KMS-11 (cell line): ENCODE results near the gene KCND3.

Experiments
- H2AFZ ChIP-seq: fragments of 200-600 bp; sonication (generic); 2 replicates; pipeline ENCODE4 v1.6.1; 2016; ENCODE audit warnings: antibody characterized with exemption, mixed run types, low read depth
- H3K27ac ChIP-seq: fragments of 200-600 bp; sonication (generic); 2 replicates; pipeline ENCODE4 v1.6.1; 2016; ENCODE audit warnings: mild to moderate bottlenecking, mixed run types
- H3K27me3 ChIP-seq: fragments of 200-600 bp; sonication (generic); 2 replicates; pipeline ENCODE4 v1.6.1; 2017; ENCODE audit warnings: mild to moderate bottlenecking, low read depth, mixed run types, moderate library complexity; ENCODE audit not compliant: insufficient read depth
- H3K36me3 ChIP-seq: fragments of 200-600 bp; sonication (generic); 2 replicates; pipeline ENCODE4 v1.6.1; 2017; ENCODE audit warnings: mild to moderate bottlenecking, mixed run types; ENCODE audit not compliant: insufficient read depth
- H3K4me1 ChIP-seq: fragments of 200-600 bp; sonication (generic); 2 replicates; pipeline ENCODE4 v1.6.1; 2016; ENCODE audit warnings: mild to moderate bottlenecking, low read depth, mixed run types; ENCODE audit not compliant: poor library complexity, severe bottlenecking
- H3K4me2 ChIP-seq: fragments of 200-600 bp; sonication (generic); 2 replicates; pipeline ENCODE4 v1.7.0; 2016; ENCODE audit warnings: mild to moderate bottlenecking, mixed run types
- H3K4me3 ChIP-seq: fragments of 200-600 bp; sonication (generic); IDR thresholded peaks from 2 replicates; pipeline ENCODE4 v1.6.1; 2017; ENCODE audit warnings: low read depth, low read length, mixed read lengths; ENCODE audit not compliant: insufficient read depth
- H3K79me2 ChIP-seq: fragments of 200-600 bp; sonication (generic); 2 replicates; pipeline ENCODE4 v1.6.1; 2016; ENCODE audit warnings: low read depth, mixed run types; ENCODE audit not compliant: insufficient read depth
- H3K9ac ChIP-seq: fragments of 200-600 bp; sonication (generic); 2 replicates; pipeline ENCODE4 v1.6.1; 2016; ENCODE audit warnings: mild to moderate bottlenecking, mixed run types
- H4K20me1 ChIP-seq: fragments of 200-600 bp; sonication (generic); 2 replicates; pipeline ENCODE4 v1.6.1; 2016; ENCODE audit warnings: mild to moderate bottlenecking, mixed run types; ENCODE audit not compliant: insufficient read depth
- TF ChIP-seq, protein P1 (sequence below): fragments of 200-600 bp; sonication (generic); conservative IDR thresholded peaks from 2 replicates; pipeline ENCODE4 v1.6.1; 2017; ENCODE audit warnings: low read depth, mild to moderate bottlenecking, antibody characterized with exemption, low read length, moderate library complexity, mixed read lengths

The KCND3 gene

DNA sequence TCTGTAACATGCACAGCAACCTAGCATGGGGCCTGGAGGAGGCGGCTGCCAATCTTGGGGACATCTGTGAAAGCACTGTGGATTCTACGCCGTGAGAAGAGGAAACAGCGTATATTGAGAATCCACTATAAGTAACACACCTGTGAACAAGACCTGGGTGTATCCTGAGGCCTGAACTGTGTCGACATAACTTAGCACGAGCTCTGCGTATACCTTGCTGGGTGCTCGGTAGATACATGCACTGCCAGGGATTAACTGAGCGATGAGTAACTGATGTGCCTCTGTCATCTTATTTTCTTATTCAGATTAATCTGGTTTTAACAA lies 175.2 kb downstream of the KCND3 start:
- no peak overlapping the region for H3K9ac ChIP-seq
- no peak overlapping the region for H3K27ac ChIP-seq
- no peak overlapping the region for H3K4me2 ChIP-seq
- no peaks in the 10 kb centered on the region for H3K36me3 ChIP-seq
- H2AFZ ChIP-seq = no peak overlapping the region
- TF ChIP-seq, protein P1, sequence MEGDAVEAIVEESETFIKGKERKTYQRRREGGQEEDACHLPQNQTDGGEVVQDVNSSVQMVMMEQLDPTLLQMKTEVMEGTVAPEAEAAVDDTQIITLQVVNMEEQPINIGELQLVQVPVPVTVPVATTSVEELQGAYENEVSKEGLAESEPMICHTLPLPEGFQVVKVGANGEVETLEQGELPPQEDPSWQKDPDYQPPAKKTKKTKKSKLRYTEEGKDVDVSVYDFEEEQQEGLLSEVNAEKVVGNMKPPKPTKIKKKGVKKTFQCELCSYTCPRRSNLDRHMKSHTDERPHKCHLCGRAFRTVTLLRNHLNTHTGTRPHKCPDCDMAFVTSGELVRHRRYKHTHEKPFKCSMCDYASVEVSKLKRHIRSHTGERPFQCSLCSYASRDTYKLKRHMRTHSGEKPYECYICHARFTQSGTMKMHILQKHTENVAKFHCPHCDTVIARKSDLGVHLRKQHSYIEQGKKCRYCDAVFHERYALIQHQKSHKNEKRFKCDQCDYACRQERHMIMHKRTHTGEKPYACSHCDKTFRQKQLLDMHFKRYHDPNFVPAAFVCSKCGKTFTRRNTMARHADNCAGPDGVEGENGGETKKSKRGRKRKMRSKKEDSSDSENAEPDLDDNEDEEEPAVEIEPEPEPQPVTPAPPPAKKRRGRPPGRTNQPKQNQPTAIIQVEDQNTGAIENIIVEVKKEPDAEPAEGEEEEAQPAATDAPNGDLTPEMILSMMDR = no peak
- H4K20me1 ChIP-seq = no peaks in the 10 kb centered on the region
- H3K79me2 ChIP-seq = no peaks in the 10 kb centered on the region
- no peaks in the 10 kb centered on the region for H3K4me1 ChIP-seq
- H3K4me3 ChIP-seq = no peak overlapping the region
- no peaks in the 10 kb centered on the region for H3K27me3 ChIP-seq

DNA sequence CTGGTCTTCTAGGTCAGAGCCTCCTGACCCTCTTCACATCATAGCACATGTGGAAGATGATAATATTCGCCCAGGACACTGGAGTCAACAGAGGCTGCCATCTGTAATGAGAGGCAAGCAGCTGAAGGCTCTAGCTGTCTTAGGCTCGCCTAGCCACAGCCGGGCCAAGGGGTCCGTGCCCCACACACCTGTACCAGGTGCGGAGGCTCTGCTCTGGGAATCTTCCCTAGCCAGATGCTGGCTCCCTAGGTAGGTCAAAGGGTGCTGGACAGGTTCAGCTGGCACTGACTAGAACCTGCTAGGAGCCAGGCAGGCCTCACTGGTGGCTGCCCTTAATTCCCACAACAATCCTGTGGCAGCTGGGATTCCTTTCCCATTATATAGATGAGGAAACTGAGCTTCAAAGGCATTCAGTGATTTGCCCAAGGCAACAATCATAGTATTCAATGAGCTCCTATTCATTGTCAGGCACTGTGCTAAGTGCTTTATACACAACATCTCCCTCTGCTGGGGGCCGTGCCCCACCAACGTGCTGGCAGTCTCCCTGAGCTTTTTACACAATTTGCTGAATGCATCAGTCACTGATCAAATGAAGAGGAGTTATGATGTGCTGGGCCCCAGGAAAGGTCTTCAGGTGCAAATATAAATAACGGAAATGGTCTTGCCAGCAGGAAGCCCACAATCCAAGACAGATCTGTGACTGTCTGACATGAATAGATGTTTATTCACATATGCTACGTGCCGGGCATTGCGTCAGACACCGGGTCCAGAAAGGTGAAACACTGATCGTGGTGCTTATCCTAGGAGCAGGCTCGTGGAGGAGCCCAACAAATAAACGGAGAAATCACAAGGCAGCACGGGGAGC lies 175.8 kb downstream of the KCND3 start:
- Histone ChIP-seq H3K4me3 (no peak overlapping the region), H3K27ac (no peak overlapping the region), H2AFZ (no peak overlapping the region), H3K4me1 (no peaks in the 10 kb centered on the region), H4K20me1 (no peaks in the 10 kb centered on the region), H3K27me3 (no peaks in the 10 kb centered on the region), H3K9ac (no peak overlapping the region), H3K4me2 (no peak overlapping the region), H3K36me3 (no peaks in the 10 kb centered on the region), H3K79me2 (no peaks in the 10 kb centered on the region)
- TF ChIP-seq, protein P1 = no peak

DNA sequence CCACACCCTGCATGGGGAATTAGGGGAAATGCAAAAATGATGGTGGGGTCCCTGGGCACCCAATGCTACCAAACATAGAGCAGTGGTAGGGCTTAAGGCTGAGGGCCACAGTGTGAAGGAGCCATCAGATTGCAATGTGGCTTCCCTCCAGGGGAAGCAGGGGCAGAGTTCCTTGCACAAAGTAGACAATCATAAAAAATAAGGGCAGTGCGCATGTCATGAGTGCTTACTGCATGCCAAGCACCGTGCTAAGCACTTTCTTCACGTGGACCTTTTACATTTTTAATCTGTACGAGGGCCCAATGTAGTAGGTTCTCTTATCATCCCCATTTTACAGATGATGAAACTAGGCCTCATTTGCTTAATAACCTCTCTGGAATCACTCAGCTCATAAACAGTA lies 177.2 kb downstream of the KCND3 start:
- TF ChIP-seq, protein P1 = no peak
- no peaks in the 10 kb centered on the region for H3K79me2 ChIP-seq
- no peaks in the 10 kb centered on the region for H3K4me1 ChIP-seq
- H3K27me3 ChIP-seq = no peaks in the 10 kb centered on the region
- H3K27ac ChIP-seq = no peak overlapping the region
- H2AFZ ChIP-seq = no peak overlapping the region
- H3K4me3 ChIP-seq = no peak overlapping the region
- H3K36me3 ChIP-seq = no peaks in the 10 kb centered on the region
- no peak overlapping the region for H3K4me2 ChIP-seq
- H3K9ac ChIP-seq = no peak overlapping the region
- no peaks in the 10 kb centered on the region for H4K20me1 ChIP-seq

DNA sequence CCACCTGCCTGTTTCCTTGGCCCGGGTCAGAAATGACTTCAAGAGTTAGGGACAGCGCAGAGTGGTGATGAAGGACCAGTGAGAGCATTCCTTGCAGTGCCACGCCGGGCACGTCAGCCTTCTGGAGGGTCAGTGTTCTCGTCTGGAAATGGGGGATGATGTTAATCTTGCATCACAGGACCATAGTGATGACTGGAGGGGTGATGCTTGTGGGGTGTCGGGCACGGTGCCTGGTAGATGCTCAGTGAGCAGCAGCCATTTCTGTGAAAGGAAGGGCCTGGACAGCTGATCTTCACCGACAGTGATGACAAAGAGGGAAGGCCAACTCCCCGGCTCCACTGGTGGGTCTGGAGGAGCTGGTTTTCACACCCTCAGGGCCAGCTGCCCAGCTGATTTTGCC lies 177.6 kb downstream of the KCND3 start:
- no peaks in the 10 kb centered on the region for H3K4me1 ChIP-seq
- TF ChIP-seq, protein P1 = no peak
- H3K36me3 ChIP-seq = no peaks in the 10 kb centered on the region
- H2AFZ ChIP-seq = no peak overlapping the region
- no peak overlapping the region for H3K4me2 ChIP-seq
- H3K27ac ChIP-seq = no peak overlapping the region
- H3K9ac ChIP-seq = no peak overlapping the region
- no peak overlapping the region for H3K4me3 ChIP-seq
- no peaks in the 10 kb centered on the region for H3K79me2 ChIP-seq
- no peaks in the 10 kb centered on the region for H3K27me3 ChIP-seq
- H4K20me1 ChIP-seq = no peaks in the 10 kb centered on the region
